C4-2B (cell line): ENCODE data around the gene CRAMP1.

Experiments
- H3K27ac ChIP-seq: fragments of 450-650 bp; 2 replicates; pipeline ENCODE4 v1.5.1; 2017
- ZFX ChIP-seq: fragments of 450-650 bp; IDR thresholded peaks from 2 replicates; pipeline ENCODE4 v1.6.1; 2017
- TF ChIP-seq, protein P1 (sequence below): fragments of 450-650 bp; conservative IDR thresholded peaks from 2 replicates; pipeline ENCODE4 v1.5.1; 2017; ENCODE audit warnings: mild to moderate bottlenecking

CRAMP1 gene

DNA sequence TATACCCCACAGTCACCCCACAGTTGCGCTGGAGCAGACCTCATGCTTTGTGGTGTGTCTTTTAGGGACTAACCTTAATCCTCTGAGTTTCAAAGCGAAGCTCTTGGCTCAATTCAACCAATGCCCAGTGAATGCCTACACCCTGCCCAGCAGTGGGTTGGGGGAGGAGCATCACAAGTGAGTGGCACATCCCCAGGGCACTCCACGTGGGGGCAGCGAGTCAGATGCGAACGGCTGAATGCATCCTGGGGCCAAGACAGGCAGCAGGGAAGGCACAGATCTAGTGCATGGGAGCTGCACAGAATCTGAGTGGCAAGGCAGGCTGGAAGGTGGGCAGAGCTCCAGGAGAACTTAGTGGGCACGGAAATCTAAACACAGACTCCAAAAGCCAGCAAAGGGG, 39.5 kb upstream of the CRAMP1 start:
- no peak overlapping the region for H3K27ac ChIP-seq
- TF ChIP-seq, protein P1, sequence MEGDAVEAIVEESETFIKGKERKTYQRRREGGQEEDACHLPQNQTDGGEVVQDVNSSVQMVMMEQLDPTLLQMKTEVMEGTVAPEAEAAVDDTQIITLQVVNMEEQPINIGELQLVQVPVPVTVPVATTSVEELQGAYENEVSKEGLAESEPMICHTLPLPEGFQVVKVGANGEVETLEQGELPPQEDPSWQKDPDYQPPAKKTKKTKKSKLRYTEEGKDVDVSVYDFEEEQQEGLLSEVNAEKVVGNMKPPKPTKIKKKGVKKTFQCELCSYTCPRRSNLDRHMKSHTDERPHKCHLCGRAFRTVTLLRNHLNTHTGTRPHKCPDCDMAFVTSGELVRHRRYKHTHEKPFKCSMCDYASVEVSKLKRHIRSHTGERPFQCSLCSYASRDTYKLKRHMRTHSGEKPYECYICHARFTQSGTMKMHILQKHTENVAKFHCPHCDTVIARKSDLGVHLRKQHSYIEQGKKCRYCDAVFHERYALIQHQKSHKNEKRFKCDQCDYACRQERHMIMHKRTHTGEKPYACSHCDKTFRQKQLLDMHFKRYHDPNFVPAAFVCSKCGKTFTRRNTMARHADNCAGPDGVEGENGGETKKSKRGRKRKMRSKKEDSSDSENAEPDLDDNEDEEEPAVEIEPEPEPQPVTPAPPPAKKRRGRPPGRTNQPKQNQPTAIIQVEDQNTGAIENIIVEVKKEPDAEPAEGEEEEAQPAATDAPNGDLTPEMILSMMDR: no peak
- no peak for TF ChIP-seq ZFX

DNA sequence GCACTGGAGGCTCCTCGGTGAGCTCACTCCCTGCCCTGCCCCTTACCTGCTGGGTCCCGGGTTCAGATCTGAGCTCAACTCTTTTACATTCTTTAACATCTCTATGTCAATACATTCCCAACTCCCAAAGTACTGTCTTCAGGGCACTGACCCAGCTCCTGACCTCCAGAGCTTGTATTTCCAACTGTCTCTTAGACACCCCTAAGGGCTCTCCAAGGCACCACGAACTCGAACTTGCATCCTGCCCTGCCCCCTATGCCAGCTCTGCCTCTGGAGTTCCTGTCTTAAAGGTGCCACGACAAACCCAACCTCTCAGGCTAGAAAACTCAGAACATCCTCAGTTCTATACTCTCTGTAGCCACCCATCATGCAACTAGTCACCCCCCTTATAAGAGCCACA, 38.9 kb upstream of the CRAMP1 start:
- H3K27ac ChIP-seq: no peak overlapping the region
- no peak for TF ChIP-seq ZFX
- TF ChIP-seq, protein P1: no peak

DNA sequence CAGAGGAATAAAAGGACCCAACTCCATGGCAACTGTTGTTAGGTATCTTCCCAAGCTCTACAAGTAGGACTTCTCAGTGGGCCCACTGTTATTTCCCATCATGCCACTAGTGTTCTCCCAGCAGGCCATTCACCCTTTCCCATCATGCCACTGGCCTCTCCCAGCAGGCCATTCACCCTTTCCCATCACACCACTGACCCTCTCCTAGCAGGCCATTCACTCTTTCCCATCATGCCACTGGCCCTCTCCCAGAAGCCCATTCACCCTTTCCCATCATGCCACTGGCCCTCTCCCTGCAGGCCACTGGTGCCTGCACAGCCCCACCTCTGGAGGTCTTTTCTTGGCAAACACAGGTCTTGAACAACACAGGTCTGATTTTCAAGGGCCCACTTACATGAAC, 36.6 kb upstream of the CRAMP1 start:
- no peak for TF ChIP-seq ZFX
- TF ChIP-seq, protein P1: no peak
- no peak overlapping the region for H3K27ac ChIP-seq

DNA sequence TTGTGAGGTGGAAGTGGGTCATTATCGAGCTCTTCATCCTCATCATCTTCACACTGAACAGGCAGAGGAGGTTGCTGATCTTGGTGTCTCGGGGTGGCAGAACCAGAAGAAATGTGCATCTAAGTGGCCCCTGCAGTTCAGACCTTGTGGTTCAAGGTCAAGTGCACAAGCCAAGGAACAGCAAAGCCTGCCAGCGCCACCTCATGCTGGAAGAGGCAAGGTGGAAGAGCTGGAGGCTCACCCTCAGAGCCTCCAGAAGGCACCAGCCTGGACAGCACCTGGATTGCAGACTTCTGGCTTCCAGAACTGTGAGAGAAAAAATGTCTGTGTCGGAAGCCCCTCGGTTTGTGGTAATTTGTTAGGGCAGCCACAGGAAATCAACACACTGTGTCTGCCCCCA, 32.9 kb upstream of the CRAMP1 start:
- TF ChIP-seq ZFX: no peak
- TF ChIP-seq, protein P1: no peak
- no peak overlapping the region for H3K27ac ChIP-seq

DNA sequence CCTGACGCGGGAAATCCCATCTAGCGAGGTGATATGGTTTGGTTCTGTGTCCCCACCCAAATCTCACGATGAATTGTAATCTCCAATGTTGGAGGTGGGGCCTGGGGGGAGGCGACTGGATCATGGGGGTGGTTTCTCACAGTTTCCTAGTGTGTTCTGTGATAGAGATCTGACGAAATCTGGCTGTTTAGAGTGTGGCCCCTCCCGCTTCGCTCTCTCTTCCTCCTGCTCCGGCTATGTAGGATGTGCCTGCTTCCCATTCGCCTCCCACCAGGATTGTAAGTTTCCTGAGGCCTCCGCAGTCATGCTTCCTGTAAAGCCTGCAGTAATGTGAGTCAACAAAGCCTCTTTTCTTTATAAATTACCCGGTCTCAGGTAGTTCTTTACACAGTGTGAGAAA, 31.9 kb upstream of the CRAMP1 start:
- no peak for TF ChIP-seq ZFX
- TF ChIP-seq, protein P1: no peak

DNA sequence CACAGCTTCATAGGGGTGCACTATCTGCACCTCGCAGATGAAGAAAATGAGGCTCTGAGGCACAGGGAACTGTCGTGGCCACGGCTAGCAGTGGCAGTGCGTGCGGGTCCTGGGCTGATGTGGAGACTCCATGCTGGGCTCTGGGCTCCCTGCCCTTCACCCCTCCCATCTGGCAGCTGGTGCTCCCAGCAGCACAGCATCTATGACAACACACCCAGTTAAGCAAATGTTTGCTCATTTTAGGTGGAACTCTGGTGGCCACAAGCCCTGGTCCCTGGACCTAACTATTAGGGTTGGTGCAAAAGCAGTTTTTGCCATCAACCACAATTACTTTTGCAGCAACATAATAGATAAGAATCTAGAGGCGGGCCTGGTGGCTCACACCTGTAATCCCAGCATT, 31.2 kb upstream of the CRAMP1 start:
- H3K27ac ChIP-seq: no peak overlapping the region
- no peak for TF ChIP-seq ZFX
- TF ChIP-seq, protein P1: no peak

More for the DNA sequence above, 31.9 kb upstream of the CRAMP1 start:
- H3K27ac ChIP-seq: no peak overlapping the region

DNA sequence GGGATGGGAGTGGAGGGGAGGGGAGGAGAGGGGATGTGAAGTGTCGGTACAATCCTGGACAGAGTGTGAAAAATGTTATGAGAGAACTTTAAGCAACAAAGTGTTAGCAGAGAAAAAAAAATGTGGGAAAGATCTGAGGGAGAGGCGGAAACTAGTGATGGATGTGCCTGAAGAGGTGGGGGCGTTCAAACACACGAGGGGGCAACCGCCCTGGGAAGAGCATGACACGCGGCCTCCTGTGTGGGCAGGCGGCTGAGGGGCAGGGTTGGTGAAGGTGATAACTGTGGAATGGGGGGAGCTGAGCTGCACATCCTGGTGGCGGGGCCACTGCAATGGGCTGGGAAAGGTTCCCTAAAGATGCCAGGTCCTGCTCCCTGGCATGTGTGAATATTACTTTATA, 30.4 kb upstream of the CRAMP1 start:
- H3K27ac ChIP-seq: no peak overlapping the region
- TF ChIP-seq, protein P1: no peak
- no peak for TF ChIP-seq ZFX
